HCT116 (cell line): ENCODE measurements around the gene POLN. TPM values are rescaled to one million over a fixed set of nuclear protein-coding genes. Genes with fewer than 3 reads are reported as not detected.

Experiments
- ATAC-seq: fragments of 200-7000 bp; cut with Tn5 transposase; 2 replicates; pipeline ENCODE4 v1.9.1; 2020; ENCODE audit warnings: mild to moderate bottlenecking, moderate library complexity
- BruUV-seq: library from RNA; stranded (reverse); fragments of 400-500 nt; replicated peaks from 2 replicates; lab custom pipeline; 2021; lab: Mats Ljungman, UMichigan
- CTCF ChIA-PET: fragments of 300-600 bp; sonication (Branson Sonifier 250); formaldehyde crosslinking; loops from one replicate; lab custom pipeline; 2021; ENCODE audit warnings: antibody characterized with exemption; lab: Charles Lee
- POLR2A ChIA-PET: fragments of 300-600, 350-600 bp; sonication (Branson Sonifier 250); formaldehyde crosslinking; loops from one replicate; lab custom pipeline; 2021; ENCODE audit warnings: antibody characterized with exemption; lab: Charles Lee
- RAD21 ChIA-PET, 2 experiments: fragments of 300-600 bp; sonication (Branson Sonifier 250); formaldehyde crosslinking; loops; one replicate each; lab custom pipeline; 2023; ENCODE audit warnings: low total read pairs in 2 of 2; ENCODE audit not compliant: uncharacterized antibody in 2 of 2, unreplicated experiment in 2 of 2, low non-redundant PET in 1 of 2; lab: Charles Lee
- DNase-seq: peaks from one replicate; pipeline ENCODE4 v3.0.0-alpha.2; 2010; ENCODE audit warnings: low read depth, low spot score
- H2AFZ ChIP-seq: fragments of 200-600 bp; shearing (Covaris generic), sonication (generic); 2 replicates; pipeline ENCODE4 v1.6.1; 2017; ENCODE audit warnings: low read depth, mixed run types, mixed read lengths, antibody characterized with exemption, low read length; ENCODE audit not compliant: poor library complexity, severe bottlenecking
- H3K27ac ChIP-seq: 2 replicates; pipeline ENCODE4 v1.5.1; 2012; ENCODE audit warnings: low read depth, low read length
- H3K27me3 ChIP-seq: fragments of 200-600 bp; sonication (generic); 2 replicates; pipeline ENCODE4 v1.6.1; 2016; ENCODE audit warnings: mixed run types, low read length, mixed read lengths; ENCODE audit not compliant: insufficient read depth
- H3K36me3 ChIP-seq, 2 experiments: fragments of 200-500 bp in 1 of 2; fragments of 200-600 bp in 1 of 2; sonication (Bioruptor generic) in 1 of 2; sonication (generic) in 1 of 2; 2 replicates each; pipeline versions ENCODE4 v1.5.1 to v1.6.1; 2014 to 2016; ENCODE audit warnings: low read length in 2 of 2, inconsistent platforms in 1 of 2, mixed read lengths in 1 of 2, mixed run types in 1 of 2; ENCODE audit not compliant: insufficient read depth in 2 of 2, control insufficient read depth in 1 of 2
- H3K4me1 ChIP-seq, 2 experiments: fragments of 200-600 bp in 1 of 2; sonication (generic) in 1 of 2; 2 replicates each; pipeline versions ENCODE4 v1.5.1 to v1.6.1; 2012 to 2017; ENCODE audit warnings: low read length in 2 of 2, inconsistent platforms in 1 of 2, mild to moderate bottlenecking in 1 of 2, mixed read lengths in 1 of 2, mixed run types in 1 of 2, moderate library complexity in 1 of 2; ENCODE audit not compliant: insufficient read depth in 2 of 2, control insufficient read depth in 1 of 2
- H3K4me2 ChIP-seq: fragments of 200-600 bp; sonication (generic); 2 replicates; pipeline ENCODE4 v1.6.1; 2017; ENCODE audit warnings: mixed run types, low read length, mixed read lengths
- H3K4me3 ChIP-seq, 2 experiments: fragments of 200-600 bp in 1 of 2; sonication (generic) in 1 of 2; replicated peaks in 1 of 2; 2 replicates each; pipeline ENCODE4 v1.5.1; 2011 to 2016; ENCODE audit warnings: low read length in 2 of 2, control low read depth in 1 of 2, low read depth in 1 of 2, mild to moderate bottlenecking in 1 of 2, mixed read lengths in 1 of 2, mixed run types in 1 of 2
- H3K79me2 ChIP-seq: fragments of 200-600 bp; sonication (generic); 2 replicates; pipeline ENCODE4 v1.6.1; 2017; ENCODE audit warnings: mild to moderate bottlenecking, mixed run types, low read length, moderate library complexity, mixed read lengths; ENCODE audit not compliant: insufficient read depth
- H3K9ac ChIP-seq: fragments of 200-600 bp; sonication (generic); 2 replicates; pipeline ENCODE4 v1.6.1; 2016; ENCODE audit warnings: low read length, mixed read lengths
- H3K9me2 ChIP-seq: fragments of 200-600 bp; sonication (generic), shearing (Covaris generic); 2 replicates; pipeline ENCODE4 v1.6.1; 2017; ENCODE audit warnings: mixed run types, mild to moderate bottlenecking, moderate library complexity; ENCODE audit not compliant: insufficient read depth
- H3K9me3 ChIP-seq, 2 experiments: fragments of 200-500 bp in 1 of 2; fragments of 200-600 bp in 1 of 2; sonication (Bioruptor generic) in 1 of 2; sonication (generic) in 1 of 2; 2 replicates each; pipeline ENCODE4 v1.6.1; 2014 to 2017; ENCODE audit warnings: low read length in 2 of 2, mixed read lengths in 2 of 2, inconsistent platforms in 1 of 2, low read depth in 1 of 2, mild to moderate bottlenecking in 1 of 2, mixed run types in 1 of 2, moderate library complexity in 1 of 2; ENCODE audit not compliant: control insufficient read depth in 1 of 2, insufficient read depth in 1 of 2
- H4K20me1 ChIP-seq: fragments of 200-600 bp; sonication (generic), shearing (Covaris generic); 2 replicates; pipeline ENCODE4 v1.6.1; 2017; ENCODE audit warnings: mixed run types, mild to moderate bottlenecking, moderate library complexity; ENCODE audit not compliant: insufficient read depth
- SIN3A ChIP-seq: IDR thresholded peaks from 2 replicates; pipeline ENCODE4 v1.6.1; 2012; ENCODE audit warnings: low read depth
- SRF ChIP-seq: IDR thresholded peaks from 2 replicates; pipeline ENCODE4 v1.6.1; 2012; ENCODE audit warnings: low read depth
- intact Hi-C: fragments of 100-400 bp; cut with micrococcal nuclease; formaldehyde crosslinking; loops from 2 replicates; pipeline ENCODE4 v1.10.0; 2022
- total RNA-seq: library from RNA; stranded (reverse); gene quantifications from one replicate; pipeline ENCODE4 v1.2.1, GENCODE V29; 2021; ENCODE audit not compliant: unreplicated experiment
- TF ChIP-seq, protein P1 (sequence below), 3 experiments: fragments of 200-600 bp in 1 of 3; sonication (generic) in 1 of 3; IDR thresholded peaks in 2 of 3; conservative IDR thresholded peaks in 1 of 3; 2 replicates each; pipeline ENCODE4 v1.5.1; 2012 to 2017; ENCODE audit warnings: low read depth in 2 of 3, low read length in 2 of 3, antibody characterized with exemption in 1 of 3, borderline replicate concordance in 1 of 3, control low read depth in 1 of 3, mild to moderate bottlenecking in 1 of 3, mixed read lengths in 1 of 3, mixed run types in 1 of 3, moderate library complexity in 1 of 3; ENCODE audit not compliant: insufficient read depth in 1 of 3

The POLN gene
- total RNA-seq, 1 experiment from 2014 or later: 3.1 TPM

DNA sequence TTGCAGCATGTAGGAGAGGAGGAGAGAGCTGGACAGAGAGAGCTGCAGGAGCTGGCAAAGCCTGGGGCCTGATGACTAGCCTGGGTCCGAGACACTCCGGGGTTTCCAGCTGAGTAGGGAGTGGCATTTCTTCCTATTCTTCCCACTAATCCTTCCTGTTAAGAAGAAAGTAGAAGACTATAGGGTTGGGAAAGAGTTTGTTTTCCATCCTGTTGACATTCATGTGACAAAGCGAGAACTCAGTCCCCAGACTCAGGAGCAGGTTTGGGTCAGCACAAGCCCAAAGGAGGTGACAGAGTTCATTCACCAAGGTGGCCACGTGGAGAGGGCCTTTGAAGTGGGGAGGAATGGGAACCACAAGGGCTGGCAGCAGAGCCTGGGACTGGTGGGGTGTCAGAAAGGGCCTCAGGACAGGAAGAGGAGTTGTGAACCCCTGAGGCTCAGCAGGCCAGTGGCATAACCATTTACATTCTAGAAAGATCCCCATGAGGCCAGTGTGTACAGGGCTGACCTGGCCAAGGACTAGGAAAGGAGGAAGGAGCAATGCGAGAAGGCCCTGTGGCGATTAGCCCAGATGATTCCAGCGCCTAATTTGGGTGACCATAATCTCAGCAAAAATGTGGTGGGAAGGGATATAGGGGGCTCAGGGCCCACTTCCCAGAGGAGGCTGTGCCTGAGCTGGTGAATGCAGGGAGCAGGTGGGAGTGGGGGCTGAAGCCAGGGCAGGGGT is 3.3 kb upstream of the POLN start (continued):
- TF ChIP-seq, protein P1, sequence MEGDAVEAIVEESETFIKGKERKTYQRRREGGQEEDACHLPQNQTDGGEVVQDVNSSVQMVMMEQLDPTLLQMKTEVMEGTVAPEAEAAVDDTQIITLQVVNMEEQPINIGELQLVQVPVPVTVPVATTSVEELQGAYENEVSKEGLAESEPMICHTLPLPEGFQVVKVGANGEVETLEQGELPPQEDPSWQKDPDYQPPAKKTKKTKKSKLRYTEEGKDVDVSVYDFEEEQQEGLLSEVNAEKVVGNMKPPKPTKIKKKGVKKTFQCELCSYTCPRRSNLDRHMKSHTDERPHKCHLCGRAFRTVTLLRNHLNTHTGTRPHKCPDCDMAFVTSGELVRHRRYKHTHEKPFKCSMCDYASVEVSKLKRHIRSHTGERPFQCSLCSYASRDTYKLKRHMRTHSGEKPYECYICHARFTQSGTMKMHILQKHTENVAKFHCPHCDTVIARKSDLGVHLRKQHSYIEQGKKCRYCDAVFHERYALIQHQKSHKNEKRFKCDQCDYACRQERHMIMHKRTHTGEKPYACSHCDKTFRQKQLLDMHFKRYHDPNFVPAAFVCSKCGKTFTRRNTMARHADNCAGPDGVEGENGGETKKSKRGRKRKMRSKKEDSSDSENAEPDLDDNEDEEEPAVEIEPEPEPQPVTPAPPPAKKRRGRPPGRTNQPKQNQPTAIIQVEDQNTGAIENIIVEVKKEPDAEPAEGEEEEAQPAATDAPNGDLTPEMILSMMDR (IDR thresholded peaks at IDR 0.05 in 2 of 3, conservative IDR thresholded peaks at IDR 0.05 in 1 of 3; ENCODE audit: borderline replicate concordance in 1 of 3, insufficient read depth in 1 of 3, low read depth in 2 of 3, low read length in 2 of 3): no peak
- no peak for TF ChIP-seq SRF

DNA sequence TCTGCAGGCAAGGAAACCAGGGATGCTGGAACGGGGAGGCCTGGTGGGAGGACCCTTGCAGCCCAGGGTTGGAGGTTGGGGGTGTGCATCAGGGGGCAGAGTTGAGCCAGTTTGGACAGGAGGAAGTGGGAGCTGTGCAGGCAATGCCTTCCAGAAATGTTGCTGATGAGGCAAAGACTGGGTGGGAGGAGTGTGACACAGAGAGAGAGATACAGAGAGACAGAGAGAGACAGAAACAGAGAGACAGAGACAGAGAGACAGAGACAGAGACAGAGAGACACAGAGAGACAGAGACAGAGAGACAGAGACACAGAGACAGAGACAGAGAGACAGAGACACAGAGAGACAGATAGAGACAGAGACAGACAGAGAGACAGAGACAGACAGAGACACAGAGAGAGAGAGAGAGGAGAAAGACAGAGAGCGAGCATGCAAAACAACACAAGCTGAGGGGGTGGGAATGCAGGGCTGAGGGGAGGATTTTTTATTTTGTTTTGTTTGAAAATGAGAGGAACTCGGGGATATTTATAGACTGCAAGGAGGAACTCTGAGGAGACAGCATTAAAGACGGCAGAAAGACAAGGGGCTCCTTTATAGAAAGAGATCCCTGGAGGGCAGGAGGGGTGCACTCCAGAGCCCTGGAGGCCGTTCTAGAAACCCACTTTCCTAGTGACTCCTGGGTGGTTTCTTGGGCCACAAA is 1.9 kb upstream of the POLN start:
- TF ChIP-seq SIN3A: no peak
- TF ChIP-seq, protein P1 (IDR thresholded peaks at IDR 0.05 in 2 of 3, conservative IDR thresholded peaks at IDR 0.05 in 1 of 3; ENCODE audit: borderline replicate concordance in 1 of 3, insufficient read depth in 1 of 3, low read depth in 2 of 3, low read length in 2 of 3): peak in 2 of 3 experiments; percentile 6 to 21; a peak in 1 of 6 replicates
- ATAC-seq (no peak), DNase-seq (no peak)

More for the DNA sequence above, 1.9 kb upstream of the POLN start:
- Histone ChIP-seq H3K36me3 (peaks cover 0 to 12% of the 10 kb centered on the region in 2 experiments; a peak in 3 of 4 replicates), H3K9me2 (no peaks in the 10 kb centered on the region), H3K27me3 (no peaks in the 10 kb centered on the region), H4K20me1 (peaks cover 20% of the 10 kb centered on the region; the same call in 1 of the 2 replicates), H3K9ac (no peak overlapping the region), H3K79me2 (peaks cover 29% of the 10 kb centered on the region), H3K4me3 (no peak overlapping the region), H2AFZ (no peak overlapping the region), H3K9me3 (no peaks in the 10 kb centered on the region), H3K27ac (no peak overlapping the region), H3K4me1 (peaks cover 7 to 27% of the 10 kb centered on the region in 2 experiments; a peak in 3 of 4 replicates), H3K4me2 (no peak overlapping the region)
- CTCF ChIA-PET: no interaction called here
- intact Hi-C loops: loop anchor here (5.0 kb wide), 1 partner anchor 168 kb away; no protein-coding TSS in a partner anchor
- no TSS peak for BruUV-seq
- POLR2A ChIA-PET: no interaction called here
- RAD21 ChIA-PET: no interaction called here
